GM23338 (cell line): ENCODE results near the gene NPTXR. TPM values are rescaled to one million over a fixed set of nuclear protein-coding genes. Genes with fewer than 3 reads are reported as not detected.

Experiments
- ATAC-seq: fragments of 200-7000 bp; cut with Tn5 transposase; 3 replicates; pipeline ENCODE4 v1.9.1; 2020
- DNase-seq: peaks from one replicate; pipeline ENCODE4 v3.0.0-alpha.2; 2015; ENCODE audit warnings: low spot score
- H2AFZ ChIP-seq: fragments of 200-600 bp; sonication (generic); 2 replicates; pipeline ENCODE4 v1.8.0; 2016; ENCODE audit warnings: antibody characterized with exemption, mild to moderate bottlenecking, moderate library complexity
- H3F3A ChIP-seq: fragments of 200-600 bp; sonication (generic); replicated peaks from 2 replicates; pipeline ENCODE4 v1.8.0; 2017; ENCODE audit warnings: antibody characterized with exemption, mixed run types, low read depth
- H3K27ac ChIP-seq: fragments of 200-600 bp; sonication (generic); 2 replicates; pipeline ENCODE4 v1.6.1; 2016; ENCODE audit warnings: low read depth
- H3K27me3 ChIP-seq: fragments of 200-600 bp; sonication (generic); 2 replicates; pipeline ENCODE4 v1.8.0; 2016; ENCODE audit warnings: mild to moderate bottlenecking, mixed run types, moderate library complexity; ENCODE audit not compliant: insufficient read depth
- H3K36me3 ChIP-seq: fragments of 200-600 bp; sonication (generic); 2 replicates; pipeline ENCODE4 v1.8.0; 2016; ENCODE audit warnings: mild to moderate bottlenecking; ENCODE audit not compliant: insufficient read depth
- H3K4me1 ChIP-seq: fragments of 200-600 bp; sonication (generic); 2 replicates; pipeline ENCODE4 v1.8.0; 2016; ENCODE audit warnings: mild to moderate bottlenecking, moderate library complexity; ENCODE audit not compliant: insufficient read depth
- H3K4me2 ChIP-seq: fragments of 200-600 bp; sonication (generic); 2 replicates; pipeline ENCODE4 v1.7.1; 2017; ENCODE audit warnings: mixed run types
- H3K4me3 ChIP-seq: fragments of 200-600 bp; sonication (generic); 2 replicates; pipeline ENCODE4 v1.6.1; 2016; ENCODE audit warnings: mixed run types
- H3K79me2 ChIP-seq: fragments of 200-600 bp; sonication (generic); replicated peaks from 2 replicates; pipeline ENCODE4 v1.8.0; 2017; ENCODE audit warnings: mild to moderate bottlenecking; ENCODE audit not compliant: insufficient read depth
- H3K9me2 ChIP-seq: fragments of 200-600 bp; sonication (generic); 2 replicates; pipeline ENCODE4 v1.8.0; 2017; ENCODE audit not compliant: insufficient read depth
- H4K20me1 ChIP-seq: fragments of 200-600 bp; sonication (generic); replicated peaks from 2 replicates; pipeline ENCODE4 v1.8.0; 2017; ENCODE audit warnings: mild to moderate bottlenecking; ENCODE audit not compliant: insufficient read depth
- H3K27ac Mint-ChIP-seq: 2 replicates; pipeline ENCODE4 v1.8.0; 2020; ENCODE audit warnings: inconsistent platforms, mild to moderate bottlenecking, moderate library complexity, mixed read lengths
- H3K27me3 Mint-ChIP-seq: 3 replicates; pipeline ENCODE4 v1.8.0; 2022; ENCODE audit warnings: low read depth, mild to moderate bottlenecking, moderate library complexity, mixed read lengths, inconsistent platforms; ENCODE audit not compliant: insufficient read depth, poor library complexity
- H3K36me3 Mint-ChIP-seq: 3 replicates; pipeline ENCODE4 v1.8.0; 2021; ENCODE audit warnings: low read depth, mild to moderate bottlenecking, inconsistent platforms, moderate library complexity, mixed read lengths
- H3K4me1 Mint-ChIP-seq: 3 replicates; pipeline ENCODE4 v1.8.0; 2020; ENCODE audit warnings: mild to moderate bottlenecking, inconsistent platforms, mixed read lengths
- H3K4me3 Mint-ChIP-seq: 3 replicates; pipeline ENCODE4 v1.8.0; 2021; ENCODE audit warnings: moderate library complexity, mild to moderate bottlenecking, inconsistent platforms, mixed read lengths
- H3K9me3 Mint-ChIP-seq: 3 replicates; pipeline ENCODE4 v1.8.0; 2020; ENCODE audit warnings: moderate library complexity, mild to moderate bottlenecking, inconsistent platforms, mixed read lengths
- CREB1 ChIP-seq: fragments of 250-450 bp; sonication (Bioruptor Pico); IDR thresholded peaks from 2 replicates; pipeline ENCODE4 v1.5.0; 2020; ENCODE audit warnings: low read depth, mild to moderate bottlenecking, moderate library complexity
- EZH2 ChIP-seq: fragments of 200-600 bp; sonication (generic); IDR thresholded peaks from one replicate; pipeline ENCODE4 v1.8.0; 2017; ENCODE audit warnings: antibody characterized with exemption, mild to moderate bottlenecking, low read depth; ENCODE audit not compliant: unreplicated experiment
- JUNB ChIP-seq: IDR thresholded peaks from one replicate; pipeline ENCODE4 v1.6.1; 2016; ENCODE audit warnings: antibody characterized with exemption; ENCODE audit not compliant: unreplicated experiment
- NANOG ChIP-seq: IDR thresholded peaks from 2 replicates; pipeline ENCODE4 v1.6.1; 2016; ENCODE audit warnings: antibody characterized with exemption, borderline replicate concordance
- POLR2AphosphoS5 ChIP-seq: IDR thresholded peaks from 2 replicates; pipeline ENCODE4 v1.6.1; 2016; ENCODE audit warnings: antibody characterized with exemption, low read depth
- ZNF114 ChIP-seq: fragments of 250-450 bp; sonication (Bioruptor Pico); IDR thresholded peaks from 2 replicates; pipeline ENCODE4 v1.5.0; 2020; ENCODE audit warnings: mild to moderate bottlenecking, moderate library complexity
- polyA plus RNA-seq: library from polyadenylated mRNA; unstranded; fragments of >200 nt; fragmentation: Nextera tagmentation; extraction: Ambion mirVana; gene quantifications from 2 replicates; pipeline ENCODE4 v1.2.1, GENCODE V29; 2016
- total RNA-seq: library from RNA; depleted of rRNA; stranded (reverse); fragments of >200 nt; shearing (Covaris generic); gene quantifications from 2 replicates; pipeline ENCODE4 v1.2.3, GENCODE V29; 2014
- TF ChIP-seq, protein P1 (sequence below), 2 experiments: fragments of 200-600 bp in 1 of 2; sonication (generic) in 1 of 2; conservative IDR thresholded peaks; 2 replicates each; pipeline versions ENCODE4 v1.5.1 to v1.6.1; 2016 to 2017; ENCODE audit warnings: antibody characterized with exemption in 2 of 2, low read depth in 2 of 2, mild to moderate bottlenecking in 2 of 2, moderate library complexity in 1 of 2
- TF ChIP-seq, protein P2 (sequence below): IDR thresholded peaks from 2 replicates; pipeline ENCODE4 v1.6.1; 2016; ENCODE audit warnings: antibody characterized with exemption
- TF ChIP-seq, protein P3 (sequence below): IDR thresholded peaks from one replicate; pipeline ENCODE4 v1.6.1; 2018; ENCODE audit warnings: antibody characterized with exemption; ENCODE audit not compliant: unreplicated experiment

Gene NPTXR
- total and polyA plus RNA-seq, 2 experiments from 2014 or later = 0.89 to 13.4 TPM

DNA sequence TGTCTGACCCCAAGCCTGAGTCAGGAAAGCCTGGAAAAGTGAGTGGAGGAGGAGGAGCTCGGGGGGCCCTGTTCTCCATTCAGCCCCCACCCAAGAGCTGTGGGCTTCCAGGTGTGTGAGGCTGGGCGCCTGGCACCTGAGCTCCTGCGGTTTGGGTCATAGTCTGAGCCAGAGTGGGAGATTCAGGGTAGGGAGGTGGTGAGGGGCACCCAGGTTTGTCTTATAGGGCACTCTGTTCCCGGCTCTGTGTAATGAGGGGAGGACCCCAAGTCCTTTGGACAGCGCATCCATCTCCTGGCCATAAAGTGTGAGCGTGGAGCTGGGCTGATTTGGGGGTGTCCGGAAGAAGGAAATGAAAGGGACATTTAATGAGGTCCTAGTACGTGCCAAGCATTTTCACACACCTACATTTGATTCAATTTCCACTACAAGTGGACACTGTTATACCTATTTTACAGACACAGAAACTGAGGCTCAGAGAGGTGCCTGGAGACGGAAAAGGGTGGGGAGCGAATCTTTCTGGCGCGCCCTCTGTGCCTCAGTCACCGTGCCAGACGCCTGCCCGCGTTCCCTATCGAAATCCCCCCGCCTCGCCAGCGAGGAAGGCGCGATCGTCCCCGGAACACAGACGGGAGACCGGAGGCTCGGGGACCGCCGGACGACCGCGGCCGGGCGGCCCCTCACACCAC, 1.2 kb downstream of the NPTXR start:
- H3K27ac Mint-ChIP-seq = no peak overlapping the region
- Histone ChIP-seq H3K79me2 (no peaks in the 10 kb centered on the region), H3K9me2 (no peaks in the 10 kb centered on the region), H3F3A (no peaks in the 10 kb centered on the region), H3K4me1 (0 out of 2 replicates have a peak, but pooled peaks cover 7% of the 10 kb centered on the region), H3K27me3 (peaks cover 52% of the 10 kb centered on the region), H3K27ac (no peak overlapping the region), H3K4me2 (peak overlapping the region; percentile 85), H3K36me3 (no peaks in the 10 kb centered on the region), H4K20me1 (peaks cover 4% of the 10 kb centered on the region; the same call in 1 of the 2 replicates), H2AFZ (peak overlapping the region; percentile 81), H3K4me3 (peak overlapping the region; percentile 66)
- H3K9me3 Mint-ChIP-seq = no peaks in the 10 kb centered on the region
- no peak for DNase-seq
- peak overlapping the region; percentile 82 for H3K4me3 Mint-ChIP-seq
- TF ChIP-seq, protein P1, sequence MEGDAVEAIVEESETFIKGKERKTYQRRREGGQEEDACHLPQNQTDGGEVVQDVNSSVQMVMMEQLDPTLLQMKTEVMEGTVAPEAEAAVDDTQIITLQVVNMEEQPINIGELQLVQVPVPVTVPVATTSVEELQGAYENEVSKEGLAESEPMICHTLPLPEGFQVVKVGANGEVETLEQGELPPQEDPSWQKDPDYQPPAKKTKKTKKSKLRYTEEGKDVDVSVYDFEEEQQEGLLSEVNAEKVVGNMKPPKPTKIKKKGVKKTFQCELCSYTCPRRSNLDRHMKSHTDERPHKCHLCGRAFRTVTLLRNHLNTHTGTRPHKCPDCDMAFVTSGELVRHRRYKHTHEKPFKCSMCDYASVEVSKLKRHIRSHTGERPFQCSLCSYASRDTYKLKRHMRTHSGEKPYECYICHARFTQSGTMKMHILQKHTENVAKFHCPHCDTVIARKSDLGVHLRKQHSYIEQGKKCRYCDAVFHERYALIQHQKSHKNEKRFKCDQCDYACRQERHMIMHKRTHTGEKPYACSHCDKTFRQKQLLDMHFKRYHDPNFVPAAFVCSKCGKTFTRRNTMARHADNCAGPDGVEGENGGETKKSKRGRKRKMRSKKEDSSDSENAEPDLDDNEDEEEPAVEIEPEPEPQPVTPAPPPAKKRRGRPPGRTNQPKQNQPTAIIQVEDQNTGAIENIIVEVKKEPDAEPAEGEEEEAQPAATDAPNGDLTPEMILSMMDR (conservative IDR thresholded peaks at IDR 0.05; ENCODE audit: low read depth in 2 of 2) = no peak
- no peak for TF ChIP-seq POLR2AphosphoS5
- no peak for TF ChIP-seq NANOG
- ATAC-seq = no peak
- peaks cover 24% of the 10 kb centered on the region for H3K4me1 Mint-ChIP-seq
- peaks cover 47% of the 10 kb centered on the region for H3K27me3 Mint-ChIP-seq
- no peaks in the 10 kb centered on the region; the same call in 2 of the 3 replicates for H3K36me3 Mint-ChIP-seq

DNA sequence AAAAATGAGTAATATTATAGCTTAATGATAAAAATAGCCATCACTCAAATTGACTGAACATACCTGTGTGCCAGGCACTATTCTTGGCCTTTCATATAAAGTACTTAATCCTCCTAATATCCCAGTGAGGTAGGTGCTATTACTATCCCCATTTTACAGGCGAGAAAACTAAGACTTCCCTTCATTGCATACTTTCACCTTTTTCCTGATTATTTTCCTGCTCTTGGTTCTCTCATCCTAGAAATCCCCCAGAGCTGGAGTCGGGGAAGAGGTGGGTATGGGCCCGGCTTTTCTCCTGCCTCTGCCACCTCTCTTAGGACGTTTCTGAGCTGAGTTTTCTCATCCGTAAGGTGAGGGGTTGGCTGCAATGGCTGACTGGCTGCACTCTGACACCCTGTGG, 2.2 kb downstream of the NPTXR start:
- Histone ChIP-seq H3K79me2 (no peaks in the 10 kb centered on the region), H2AFZ (no peak overlapping the region), H3K36me3 (no peaks in the 10 kb centered on the region), H3K9me2 (no peaks in the 10 kb centered on the region), H3K4me3 (no peak overlapping the region), H3K27me3 (peaks cover 50% of the 10 kb centered on the region), H3K27ac (no peak overlapping the region), H4K20me1 (peaks cover 4% of the 10 kb centered on the region; the same call in 1 of the 2 replicates), H3F3A (no peaks in the 10 kb centered on the region), H3K4me1 (peaks cover 12% of the 10 kb centered on the region; the same call in 1 of the 2 replicates), H3K4me2 (no peak overlapping the region)
- H3K27me3 Mint-ChIP-seq = peaks cover 46% of the 10 kb centered on the region
- H3K27ac Mint-ChIP-seq = no peak overlapping the region
- H3K36me3 Mint-ChIP-seq = no peaks in the 10 kb centered on the region; the same call in 2 of the 3 replicates
- H3K9me3 Mint-ChIP-seq = no peaks in the 10 kb centered on the region
- no peak for DNase-seq
- peaks cover 28% of the 10 kb centered on the region for H3K4me1 Mint-ChIP-seq
- no peak for ATAC-seq
- H3K4me3 Mint-ChIP-seq = peak overlapping the region; percentile 30; the same call in 1 of the 3 replicates
- TF ChIP-seq CREB1 (CRISPR knock-in tag) (no peak), EZH2 (no peak), JUNB (no peak), ZNF114 (CRISPR knock-in tag) (no peak), POLR2AphosphoS5 (no peak)
- TF ChIP-seq, protein P2, sequence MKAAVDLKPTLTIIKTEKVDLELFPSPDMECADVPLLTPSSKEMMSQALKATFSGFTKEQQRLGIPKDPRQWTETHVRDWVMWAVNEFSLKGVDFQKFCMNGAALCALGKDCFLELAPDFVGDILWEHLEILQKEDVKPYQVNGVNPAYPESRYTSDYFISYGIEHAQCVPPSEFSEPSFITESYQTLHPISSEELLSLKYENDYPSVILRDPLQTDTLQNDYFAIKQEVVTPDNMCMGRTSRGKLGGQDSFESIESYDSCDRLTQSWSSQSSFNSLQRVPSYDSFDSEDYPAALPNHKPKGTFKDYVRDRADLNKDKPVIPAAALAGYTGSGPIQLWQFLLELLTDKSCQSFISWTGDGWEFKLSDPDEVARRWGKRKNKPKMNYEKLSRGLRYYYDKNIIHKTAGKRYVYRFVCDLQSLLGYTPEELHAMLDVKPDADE = no peak
- TF ChIP-seq, protein P3, sequence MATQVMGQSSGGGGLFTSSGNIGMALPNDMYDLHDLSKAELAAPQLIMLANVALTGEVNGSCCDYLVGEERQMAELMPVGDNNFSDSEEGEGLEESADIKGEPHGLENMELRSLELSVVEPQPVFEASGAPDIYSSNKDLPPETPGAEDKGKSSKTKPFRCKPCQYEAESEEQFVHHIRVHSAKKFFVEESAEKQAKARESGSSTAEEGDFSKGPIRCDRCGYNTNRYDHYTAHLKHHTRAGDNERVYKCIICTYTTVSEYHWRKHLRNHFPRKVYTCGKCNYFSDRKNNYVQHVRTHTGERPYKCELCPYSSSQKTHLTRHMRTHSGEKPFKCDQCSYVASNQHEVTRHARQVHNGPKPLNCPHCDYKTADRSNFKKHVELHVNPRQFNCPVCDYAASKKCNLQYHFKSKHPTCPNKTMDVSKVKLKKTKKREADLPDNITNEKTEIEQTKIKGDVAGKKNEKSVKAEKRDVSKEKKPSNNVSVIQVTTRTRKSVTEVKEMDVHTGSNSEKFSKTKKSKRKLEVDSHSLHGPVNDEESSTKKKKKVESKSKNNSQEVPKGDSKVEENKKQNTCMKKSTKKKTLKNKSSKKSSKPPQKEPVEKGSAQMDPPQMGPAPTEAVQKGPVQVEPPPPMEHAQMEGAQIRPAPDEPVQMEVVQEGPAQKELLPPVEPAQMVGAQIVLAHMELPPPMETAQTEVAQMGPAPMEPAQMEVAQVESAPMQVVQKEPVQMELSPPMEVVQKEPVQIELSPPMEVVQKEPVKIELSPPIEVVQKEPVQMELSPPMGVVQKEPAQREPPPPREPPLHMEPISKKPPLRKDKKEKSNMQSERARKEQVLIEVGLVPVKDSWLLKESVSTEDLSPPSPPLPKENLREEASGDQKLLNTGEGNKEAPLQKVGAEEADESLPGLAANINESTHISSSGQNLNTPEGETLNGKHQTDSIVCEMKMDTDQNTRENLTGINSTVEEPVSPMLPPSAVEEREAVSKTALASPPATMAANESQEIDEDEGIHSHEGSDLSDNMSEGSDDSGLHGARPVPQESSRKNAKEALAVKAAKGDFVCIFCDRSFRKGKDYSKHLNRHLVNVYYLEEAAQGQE = no peak
